ENCODE data around the gene LIN28B. TPM values are rescaled to one million over a fixed set of nuclear protein-coding genes. Genes with fewer than 3 reads are reported as not detected.

Gene LIN28B
- total and polyA plus RNA-seq, 2 of the 4 experiments (the other 2 are of a cell fraction): not detected

DNA sequence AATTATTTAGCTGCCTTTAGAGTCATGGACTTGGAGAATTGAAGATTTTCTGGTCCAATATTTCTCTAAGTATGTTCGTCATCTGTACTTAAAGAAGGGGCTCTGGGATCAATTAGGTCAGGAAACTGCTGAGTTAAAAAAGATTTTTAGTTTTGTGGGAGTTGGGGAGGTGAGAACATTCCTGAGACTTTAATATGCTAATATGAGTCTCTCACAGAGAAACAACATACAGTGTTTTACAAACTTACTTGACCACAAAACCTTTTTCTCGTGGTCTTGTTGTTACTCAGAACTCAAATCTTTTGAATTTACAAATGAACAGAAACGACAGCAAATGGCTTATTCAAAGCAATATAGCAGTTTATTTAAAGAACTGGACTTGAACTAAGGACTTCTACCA lies 67.9 kb downstream of the LIN28B start:
- Histone ChIP-seq H3K9me1 (ENCODE audit: insufficient read depth, low read length) (no peaks in the 10 kb centered on the region), H4K5ac (ENCODE audit: low read depth, low read length) (no peak overlapping the region), H3K36me3 (ENCODE audit: control insufficient read depth, insufficient read depth, low read length) (no peaks in the 10 kb centered on the region), H3K4me3 (ENCODE audit: insufficient read depth, low read depth, low read length) (no peak overlapping the region), H3K4ac (ENCODE audit: low read depth, low read length) (no peak overlapping the region), H2BK15ac (ENCODE audit: low read depth, low read length) (no peak overlapping the region), H2BK5ac (ENCODE audit: low read depth, low read length, poor library complexity, severe bottlenecking) (no peak overlapping the region), H4K8ac (ENCODE audit: low read depth in 2 of 2, low read length in 2 of 2) (no peak overlapping the region), H4K91ac (ENCODE audit: insufficient read depth, low read depth, low read length) (no peak overlapping the region), H3K14ac (replicated peaks; ENCODE audit: low read depth, low read length) (no peak overlapping the region), H3K4me1 (ENCODE audit: control insufficient read depth, insufficient read depth, low read length) (no peaks in the 10 kb centered on the region), H3K9me3 (ENCODE audit: control insufficient read depth, insufficient read depth, low read length) (no peaks in the 10 kb centered on the region), H2AK5ac (ENCODE audit: low read depth, low read length) (no peak overlapping the region), H3K9ac (ENCODE audit: low read depth, low read length) (no peak overlapping the region), H3K27ac (ENCODE audit: insufficient read depth, low read length) (no peak overlapping the region), H2BK120ac (ENCODE audit: low read depth, low read length) (no peak overlapping the region), H2BK20ac (ENCODE audit: low read depth, low read length) (no peak overlapping the region), H4K20me1 (ENCODE audit: insufficient read depth, low read length) (no peaks in the 10 kb centered on the region), H3K18ac (ENCODE audit: low read depth, low read length) (no peak overlapping the region), H3K23ac (ENCODE audit: low read depth, low read length) (no peak overlapping the region), H2AK9ac (replicated peaks; ENCODE audit: low read depth, low read length, poor library complexity) (no peak overlapping the region), H3K4me2 (ENCODE audit: low read depth, low read length) (no peak overlapping the region), H2AFZ (replicated peaks; ENCODE audit: low read length, poor library complexity) (no peak overlapping the region), H3K56ac (ENCODE audit: extremely low read depth, insufficient read depth, low read length) (no peak overlapping the region), H3K79me1 (ENCODE audit: low read depth in 1 of 2, low read length in 2 of 2) (no peaks in the 10 kb centered on the region), H3K27me3 (ENCODE audit: control insufficient read depth, insufficient read depth, low read length) (no peaks in the 10 kb centered on the region; the same call in 1 of the 2 replicates)
- POLR2A ChIA-PET (ENCODE audit: unreplicated experiment): no interaction called here
- ATAC-seq (ENCODE audit: low read depth) (no peak), DNase-seq (no peak)
- in situ Hi-C loops (cut with MboI; ENCODE audit: low sequenced_read_pairs) (no loop called here), intact Hi-C loops (cut with micrococcal nuclease) (no loop called here), dilution Hi-C loops (cut with HindIII; ENCODE audit: low sequenced_read_pairs, unreplicated experiment) (no loop called here)
- CTCF ChIA-PET: no interaction called here
- TF ChIP-seq BHLHE40 (IDR thresholded peaks at IDR 0.05; ENCODE audit: low read depth, low read length) (no peak), POLR2A (IDR thresholded peaks at IDR 0.05; ENCODE audit: low read depth, low read length) (no peak), NFE2L2 (IDR thresholded peaks at IDR 0.05; ENCODE audit: low read depth, low read length) (no peak), RCOR1 (IDR thresholded peaks at IDR 0.05; ENCODE audit: insufficient replicate concordance, low read length) (no peak), MXI1 (IDR thresholded peaks at IDR 0.05; ENCODE audit: borderline replicate concordance, low read depth, low read length) (no peak), MAZ (IDR thresholded peaks at IDR 0.05; ENCODE audit: borderline replicate concordance, low read depth, low read length) (no peak), MAFK (IDR thresholded peaks at IDR 0.05; ENCODE audit: low read depth, low read length) (no peak)
- TF ChIP-seq, protein P1, sequence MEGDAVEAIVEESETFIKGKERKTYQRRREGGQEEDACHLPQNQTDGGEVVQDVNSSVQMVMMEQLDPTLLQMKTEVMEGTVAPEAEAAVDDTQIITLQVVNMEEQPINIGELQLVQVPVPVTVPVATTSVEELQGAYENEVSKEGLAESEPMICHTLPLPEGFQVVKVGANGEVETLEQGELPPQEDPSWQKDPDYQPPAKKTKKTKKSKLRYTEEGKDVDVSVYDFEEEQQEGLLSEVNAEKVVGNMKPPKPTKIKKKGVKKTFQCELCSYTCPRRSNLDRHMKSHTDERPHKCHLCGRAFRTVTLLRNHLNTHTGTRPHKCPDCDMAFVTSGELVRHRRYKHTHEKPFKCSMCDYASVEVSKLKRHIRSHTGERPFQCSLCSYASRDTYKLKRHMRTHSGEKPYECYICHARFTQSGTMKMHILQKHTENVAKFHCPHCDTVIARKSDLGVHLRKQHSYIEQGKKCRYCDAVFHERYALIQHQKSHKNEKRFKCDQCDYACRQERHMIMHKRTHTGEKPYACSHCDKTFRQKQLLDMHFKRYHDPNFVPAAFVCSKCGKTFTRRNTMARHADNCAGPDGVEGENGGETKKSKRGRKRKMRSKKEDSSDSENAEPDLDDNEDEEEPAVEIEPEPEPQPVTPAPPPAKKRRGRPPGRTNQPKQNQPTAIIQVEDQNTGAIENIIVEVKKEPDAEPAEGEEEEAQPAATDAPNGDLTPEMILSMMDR (conservative IDR thresholded peaks at IDR 0.05; ENCODE audit: low read depth, low read length): no peak
- TF ChIP-seq, protein P2, sequence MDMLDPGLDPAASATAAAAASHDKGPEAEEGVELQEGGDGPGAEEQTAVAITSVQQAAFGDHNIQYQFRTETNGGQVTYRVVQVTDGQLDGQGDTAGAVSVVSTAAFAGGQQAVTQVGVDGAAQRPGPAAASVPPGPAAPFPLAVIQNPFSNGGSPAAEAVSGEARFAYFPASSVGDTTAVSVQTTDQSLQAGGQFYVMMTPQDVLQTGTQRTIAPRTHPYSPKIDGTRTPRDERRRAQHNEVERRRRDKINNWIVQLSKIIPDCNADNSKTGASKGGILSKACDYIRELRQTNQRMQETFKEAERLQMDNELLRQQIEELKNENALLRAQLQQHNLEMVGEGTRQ (IDR thresholded peaks at IDR 0.05; ENCODE audit: low read depth, low read length): no peak
- no TSS peak for BruUV-seq (replicated peaks)
- 0% methylated on average over 1 of the region's 3 CpGs; no CpG with 5 or more reads in 1 of the 2 experiments for WGBS, 2 experiments (ENCODE audit: extremely low coverage in 2 of 2, insufficient read length in 1 of 2)
